ENCODE measurements around the gene CFL2.

The CFL2 gene

DNA sequence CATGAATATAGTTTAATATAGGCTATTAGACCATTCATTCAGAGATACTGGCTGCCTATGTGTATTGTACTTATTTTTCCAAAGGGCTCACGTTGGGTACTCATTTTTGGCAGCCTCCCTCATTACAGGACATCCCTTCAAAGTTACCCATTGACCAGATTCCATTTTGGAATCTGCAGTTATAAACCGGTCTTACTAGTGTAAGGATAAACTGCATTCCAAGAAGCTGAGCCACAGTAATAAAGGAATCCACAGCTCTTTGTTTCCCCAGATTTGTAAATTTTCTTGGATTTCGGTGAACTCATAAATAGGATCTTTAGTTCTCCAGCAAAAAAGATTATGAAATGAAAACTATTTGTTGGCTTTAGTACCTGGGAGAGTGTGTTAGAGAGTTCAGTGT, 18.9 kb upstream of the CFL2 start:
- Histone ChIP-seq H3K4me1 (ENCODE audit: insufficient read depth, low read length, poor library complexity, severe bottlenecking) (no peaks in the 10 kb centered on the region), H3K9me3 (ENCODE audit: insufficient read depth, low read depth, low read length) (no peaks in the 10 kb centered on the region), H3K9ac (ENCODE audit: low read depth, low read length, poor library complexity, severe bottlenecking) (no peak overlapping the region), H3K36me3 (ENCODE audit: insufficient read depth, low read length) (no peaks in the 10 kb centered on the region), H3K4me2 (ENCODE audit: low read depth, low read length, poor library complexity, severe bottlenecking) (no peak overlapping the region), H3K9me2 (replicated peaks; ENCODE audit: low read depth, low read length) (no peaks in the 10 kb centered on the region), H3F3A (ENCODE audit: low read depth) (no peaks in the 10 kb centered on the region), H2AFZ (ENCODE audit: low read length) (no peak overlapping the region), H3K27me3 (ENCODE audit: insufficient read depth, low read length, poor library complexity, severe bottlenecking) (no peaks in the 10 kb centered on the region), H4K20me1 (ENCODE audit: insufficient read depth, low read length, poor library complexity, severe bottlenecking) (no peaks in the 10 kb centered on the region), H3K4me3 (ENCODE audit: low read length, poor library complexity, severe bottlenecking) (no peak overlapping the region), H3K79me2 (ENCODE audit: insufficient read depth, low read length) (no peaks in the 10 kb centered on the region)
- TF ChIP-seq, protein P1, sequence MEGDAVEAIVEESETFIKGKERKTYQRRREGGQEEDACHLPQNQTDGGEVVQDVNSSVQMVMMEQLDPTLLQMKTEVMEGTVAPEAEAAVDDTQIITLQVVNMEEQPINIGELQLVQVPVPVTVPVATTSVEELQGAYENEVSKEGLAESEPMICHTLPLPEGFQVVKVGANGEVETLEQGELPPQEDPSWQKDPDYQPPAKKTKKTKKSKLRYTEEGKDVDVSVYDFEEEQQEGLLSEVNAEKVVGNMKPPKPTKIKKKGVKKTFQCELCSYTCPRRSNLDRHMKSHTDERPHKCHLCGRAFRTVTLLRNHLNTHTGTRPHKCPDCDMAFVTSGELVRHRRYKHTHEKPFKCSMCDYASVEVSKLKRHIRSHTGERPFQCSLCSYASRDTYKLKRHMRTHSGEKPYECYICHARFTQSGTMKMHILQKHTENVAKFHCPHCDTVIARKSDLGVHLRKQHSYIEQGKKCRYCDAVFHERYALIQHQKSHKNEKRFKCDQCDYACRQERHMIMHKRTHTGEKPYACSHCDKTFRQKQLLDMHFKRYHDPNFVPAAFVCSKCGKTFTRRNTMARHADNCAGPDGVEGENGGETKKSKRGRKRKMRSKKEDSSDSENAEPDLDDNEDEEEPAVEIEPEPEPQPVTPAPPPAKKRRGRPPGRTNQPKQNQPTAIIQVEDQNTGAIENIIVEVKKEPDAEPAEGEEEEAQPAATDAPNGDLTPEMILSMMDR (conservative IDR thresholded peaks at IDR 0.05; ENCODE audit: low read length), result no peak
- TF ChIP-seq EZH2phosphoT487 (IDR thresholded peaks at IDR 0.05; ENCODE audit: borderline replicate concordance), result no peak

DNA sequence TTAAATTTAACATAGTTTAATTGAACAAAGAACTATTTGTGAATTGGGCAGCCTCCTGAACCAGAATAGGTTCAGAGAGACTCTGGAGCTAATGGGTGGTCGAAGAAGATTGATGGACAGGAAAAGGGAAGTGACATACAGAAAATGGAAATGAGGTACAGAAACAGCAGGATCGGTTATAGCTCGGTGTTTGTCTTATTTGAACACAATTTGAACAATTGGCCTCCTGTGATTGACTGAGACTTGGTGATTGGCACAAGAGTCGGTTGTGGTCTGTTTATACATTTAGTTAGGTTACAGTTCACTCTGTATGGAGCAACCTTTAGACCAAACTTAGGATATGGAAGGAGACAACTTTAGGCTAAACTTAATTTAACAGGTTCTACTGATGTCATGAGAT, 18.4 kb upstream of the CFL2 start:
- H2AFZ ChIP-seq (ENCODE audit: low read length), result no peak overlapping the region
- no peak overlapping the region for H3K9ac ChIP-seq (ENCODE audit: low read depth, low read length, poor library complexity, severe bottlenecking)
- H4K20me1 ChIP-seq (ENCODE audit: insufficient read depth, low read length, poor library complexity, severe bottlenecking), result no peaks in the 10 kb centered on the region
- no peaks in the 10 kb centered on the region for H3K9me2 ChIP-seq (replicated peaks; ENCODE audit: low read depth, low read length)
- H3F3A ChIP-seq (ENCODE audit: low read depth), result no peaks in the 10 kb centered on the region
- TF ChIP-seq, protein P1 (conservative IDR thresholded peaks at IDR 0.05; ENCODE audit: low read length), result no peak
- TF ChIP-seq EZH2phosphoT487 (IDR thresholded peaks at IDR 0.05; ENCODE audit: borderline replicate concordance), result no peak
- no peaks in the 10 kb centered on the region for H3K79me2 ChIP-seq (ENCODE audit: insufficient read depth, low read length)
- H3K9me3 ChIP-seq (ENCODE audit: insufficient read depth, low read depth, low read length), result no peaks in the 10 kb centered on the region
- no peak overlapping the region for H3K4me2 ChIP-seq (ENCODE audit: low read depth, low read length, poor library complexity, severe bottlenecking)
- no peaks in the 10 kb centered on the region for H3K27me3 ChIP-seq (ENCODE audit: insufficient read depth, low read length, poor library complexity, severe bottlenecking)
- H3K4me1 ChIP-seq (ENCODE audit: insufficient read depth, low read length, poor library complexity, severe bottlenecking), result no peaks in the 10 kb centered on the region
- no peaks in the 10 kb centered on the region for H3K36me3 ChIP-seq (ENCODE audit: insufficient read depth, low read length)
- H3K4me3 ChIP-seq (ENCODE audit: low read length, poor library complexity, severe bottlenecking), result no peak overlapping the region

DNA sequence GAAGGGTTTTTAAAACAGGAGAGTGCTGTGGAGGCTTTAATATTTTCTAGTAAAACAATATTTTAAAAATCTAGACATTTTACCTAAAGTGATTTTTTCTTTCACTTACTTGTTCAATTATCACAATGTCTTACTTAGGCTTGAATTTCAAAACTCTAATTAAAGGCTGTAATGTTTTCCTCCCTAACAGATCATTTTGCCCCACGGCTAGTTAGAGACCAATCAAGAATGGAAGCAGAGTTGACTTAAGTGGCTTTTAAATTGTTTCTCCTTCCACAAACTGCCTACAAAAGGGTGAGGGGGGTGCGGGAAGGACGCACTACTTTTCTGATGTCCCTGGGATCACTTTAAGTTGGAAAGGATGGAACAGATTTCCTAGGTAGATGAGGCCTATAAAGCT, 9.5 kb upstream of the CFL2 start:
- no peaks in the 10 kb centered on the region for H3K9me2 ChIP-seq (replicated peaks; ENCODE audit: low read depth, low read length)
- H3K27me3 ChIP-seq (ENCODE audit: insufficient read depth, low read length, poor library complexity, severe bottlenecking), result no peaks in the 10 kb centered on the region
- H3F3A ChIP-seq (ENCODE audit: low read depth), result no peaks in the 10 kb centered on the region
- H4K20me1 ChIP-seq (ENCODE audit: insufficient read depth, low read length, poor library complexity, severe bottlenecking), result no peaks in the 10 kb centered on the region
- H3K4me1 ChIP-seq (ENCODE audit: insufficient read depth, low read length, poor library complexity, severe bottlenecking), result no peaks in the 10 kb centered on the region
- 0 out of 2 replicates have a peak overlapping the region, but pooled peaks have one; percentile 82 for H2AFZ ChIP-seq (ENCODE audit: low read length)
- H3K9me3 ChIP-seq (ENCODE audit: insufficient read depth, low read depth, low read length), result no peaks in the 10 kb centered on the region
- no peak overlapping the region for H3K4me3 ChIP-seq (ENCODE audit: low read length, poor library complexity, severe bottlenecking)
- no peaks in the 10 kb centered on the region for H3K36me3 ChIP-seq (ENCODE audit: insufficient read depth, low read length)
- TF ChIP-seq EZH2phosphoT487 (IDR thresholded peaks at IDR 0.05; ENCODE audit: borderline replicate concordance), result no peak
- TF ChIP-seq, protein P1 (conservative IDR thresholded peaks at IDR 0.05; ENCODE audit: low read length), result no peak
- H3K9ac ChIP-seq (ENCODE audit: low read depth, low read length, poor library complexity, severe bottlenecking), result no peak overlapping the region
- no peaks in the 10 kb centered on the region for H3K79me2 ChIP-seq (ENCODE audit: insufficient read depth, low read length)
- no peak overlapping the region for H3K4me2 ChIP-seq (ENCODE audit: low read depth, low read length, poor library complexity, severe bottlenecking)
